Peyer's patch (tissue), 4 donors: Measurements from ENCODE around the gene PTPN3. TPM values are rescaled to one million over a fixed set of nuclear protein-coding genes. Genes with fewer than 3 reads are reported as not detected.

ENCODE experiments used
- DNase-seq, 3 donors: peaks; one replicate each; pipeline ENCODE4 v3.0.0-alpha.2; 2017 to 2019
- H3K27ac ChIP-seq, 4 donors: fragments of 200-600 bp; sonication (generic); one replicate each; pipeline ENCODE4 v1.5.1; 2016 to 2019
- H3K27me3 ChIP-seq, 2 donors: fragments of 200-600 bp; sonication (generic); one replicate each; pipeline ENCODE4 v1.5.1; 2019
- H3K36me3 ChIP-seq, 3 donors: fragments of 200-600 bp; sonication (generic); one replicate each; pipeline ENCODE4 v1.5.1; 2016 to 2019
- H3K4me1 ChIP-seq, 4 donors: fragments of 200-600 bp; sonication (generic); one replicate each; pipeline ENCODE4 v1.5.1; 2016 to 2019
- H3K4me3 ChIP-seq, 4 donors: fragments of 200-600 bp; sonication (generic); 1 replicate in 3 of 4; 2 replicates in 1 of 4; pipeline ENCODE4 v1.5.1; 2016 to 2019; ENCODE audit warnings: mild to moderate bottlenecking in 1 of 4
- H3K9me3 ChIP-seq, 4 donors: fragments of 200-600 bp; sonication (generic); one replicate each; pipeline ENCODE4 v1.5.1; 2016 to 2019; ENCODE audit warnings: mild to moderate bottlenecking in 1 of 4
- POLR2A ChIP-seq, 2 donors: fragments of 450-650 bp; IDR thresholded peaks; one replicate each; pipeline ENCODE4 v1.5.1; 2017; ENCODE audit warnings: antibody characterized with exemption in 2 of 2, mild to moderate bottlenecking in 2 of 2, moderate library complexity in 2 of 2
- total RNA-seq, 4 donors: library from RNA; depleted of rRNA; stranded (reverse); fragments of >200 nt; gene quantifications; one replicate each; pipeline ENCODE4 v1.1.0, GENCODE V29; 2016
- TF ChIP-seq, protein P1 (sequence below), 6 experiments: fragments of 450-650 bp in 4 of 6; fragments of 200-600 bp in 2 of 6; sonication (generic) in 1 of 6; IDR thresholded peaks; one replicate each; pipeline ENCODE4 v1.5.1; 2017 to 2019; ENCODE audit warnings: antibody characterized with exemption in 6 of 6, mild to moderate bottlenecking in 3 of 6, moderate library complexity in 1 of 6

PTPN3 gene
- total RNA-seq, 4 donors from 2014 or later = 17.3 to 53.6 (median 37.4) TPM

- Histone ChIP-seq H3K27ac (no peak overlapping the region), H3K27me3 (no peaks in the 10 kb centered on the region), H3K36me3 (no peaks in the 10 kb centered on the region), H3K9me3 (no peaks in the 10 kb centered on the region), H3K4me3 (no peak overlapping the region), H3K4me1 (peaks cover 0 to 8% (median 0%) of the 10 kb centered on the region in 4 donors)
- TF ChIP-seq, protein P1, sequence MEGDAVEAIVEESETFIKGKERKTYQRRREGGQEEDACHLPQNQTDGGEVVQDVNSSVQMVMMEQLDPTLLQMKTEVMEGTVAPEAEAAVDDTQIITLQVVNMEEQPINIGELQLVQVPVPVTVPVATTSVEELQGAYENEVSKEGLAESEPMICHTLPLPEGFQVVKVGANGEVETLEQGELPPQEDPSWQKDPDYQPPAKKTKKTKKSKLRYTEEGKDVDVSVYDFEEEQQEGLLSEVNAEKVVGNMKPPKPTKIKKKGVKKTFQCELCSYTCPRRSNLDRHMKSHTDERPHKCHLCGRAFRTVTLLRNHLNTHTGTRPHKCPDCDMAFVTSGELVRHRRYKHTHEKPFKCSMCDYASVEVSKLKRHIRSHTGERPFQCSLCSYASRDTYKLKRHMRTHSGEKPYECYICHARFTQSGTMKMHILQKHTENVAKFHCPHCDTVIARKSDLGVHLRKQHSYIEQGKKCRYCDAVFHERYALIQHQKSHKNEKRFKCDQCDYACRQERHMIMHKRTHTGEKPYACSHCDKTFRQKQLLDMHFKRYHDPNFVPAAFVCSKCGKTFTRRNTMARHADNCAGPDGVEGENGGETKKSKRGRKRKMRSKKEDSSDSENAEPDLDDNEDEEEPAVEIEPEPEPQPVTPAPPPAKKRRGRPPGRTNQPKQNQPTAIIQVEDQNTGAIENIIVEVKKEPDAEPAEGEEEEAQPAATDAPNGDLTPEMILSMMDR (IDR thresholded peaks at IDR 0.05) = no peak
- TF ChIP-seq POLR2A (IDR thresholded peaks at IDR 0.05) = no peak
- DNase-seq = no peak
Measured at GRCh38 chr9:109467936-109468335, 30.2 kb downstream of the PTPN3 start.

- H3K36me3 ChIP-seq = peaks cover 0 to 3% (median 0%) of the 10 kb centered on the region in 3 donors
- no peaks in the 10 kb centered on the region for H3K27me3 ChIP-seq
- no peak overlapping the region for H3K27ac ChIP-seq
- no peak for TF ChIP-seq POLR2A (IDR thresholded peaks at IDR 0.05)
- TF ChIP-seq, protein P1 (IDR thresholded peaks at IDR 0.05) = no peak
- peaks cover 0 to 8% (median 0%) of the 10 kb centered on the region in 4 donors for H3K4me1 ChIP-seq
- no peaks in the 10 kb centered on the region for H3K9me3 ChIP-seq
- DNase-seq = no peak
- no peak overlapping the region for H3K4me3 ChIP-seq
Measured at GRCh38 chr9:109466623-109467590, 31.2 kb downstream of the PTPN3 start.

- H3K27me3 ChIP-seq = no peaks in the 10 kb centered on the region
- H3K4me1 ChIP-seq = no peaks in the 10 kb centered on the region
- TF ChIP-seq, protein P1 (IDR thresholded peaks at IDR 0.05) = no peak
- TF ChIP-seq POLR2A (IDR thresholded peaks at IDR 0.05) = no peak
Measured at GRCh38 chr9:109463924-109464625, 34.0 kb downstream of the PTPN3 start.

GRCh38 chr9:109460576-109460975, 37.5 kb downstream of the PTPN3 start:
- Histone ChIP-seq H3K27ac (no peak overlapping the region), H3K4me1 (no peaks in the 10 kb centered on the region), H3K4me3 (no peak overlapping the region), H3K27me3 (no peaks in the 10 kb centered on the region), H3K36me3 (peaks cover 0 to 12% (median 0%) of the 10 kb centered on the region in 3 donors), H3K9me3 (no peaks in the 10 kb centered on the region)
- no peak for DNase-seq
- TF ChIP-seq POLR2A (IDR thresholded peaks at IDR 0.05) = no peak
- TF ChIP-seq, protein P1 (IDR thresholded peaks at IDR 0.05) = no peak

More at GRCh38 chr9:109463924-109464625, 34.0 kb downstream of the PTPN3 start:
- Histone ChIP-seq H3K9me3 (no peaks in the 10 kb centered on the region), H3K36me3 (peaks cover 0 to 5% (median 0%) of the 10 kb centered on the region in 3 donors), H3K27ac (no peak overlapping the region), H3K4me3 (no peak overlapping the region)
- no peak for DNase-seq

GRCh38 chr9:109459423-109459822, 38.7 kb downstream of the PTPN3 start:
- no peaks in the 10 kb centered on the region for H3K9me3 ChIP-seq

More at GRCh38 chr9:109459423-109459822, 38.7 kb downstream of the PTPN3 start:
- Histone ChIP-seq H3K4me3 (no peak overlapping the region), H3K27me3 (no peaks in the 10 kb centered on the region), H3K36me3 (peaks cover 0 to 16% (median 0%) of the 10 kb centered on the region in 3 donors), H3K4me1 (no peaks in the 10 kb centered on the region), H3K27ac (no peak overlapping the region)
- TF ChIP-seq POLR2A (IDR thresholded peaks at IDR 0.05) = no peak
- TF ChIP-seq, protein P1 (IDR thresholded peaks at IDR 0.05) = no peak
- DNase-seq = no peak
